Body of pancreas (tissue), 4 donors: ENCODE results near the gene NOM1. TPM values are rescaled to one million over a fixed set of nuclear protein-coding genes. Genes with fewer than 3 reads are reported as not detected.

Experiments used
- ATAC-seq: fragments of 150-250 bp; one replicate; pipeline ENCODE4 v1.9.1; 2016
- DNase-seq, 4 donors: peaks; one replicate each; pipeline ENCODE4 v3.0.0-alpha.2; 2019
- H3K27ac ChIP-seq, 4 donors: fragments of 200-600 bp; sonication (generic); 1 replicate in 3 of 4; 2 replicates in 1 of 4; pipeline versions ENCODE4 v1.5.1 to v1.6.1; 2016 to 2019; ENCODE audit warnings: mild to moderate bottlenecking in 1 of 4, mixed read lengths in 1 of 4, moderate library complexity in 1 of 4
- H3K27me3 ChIP-seq, 2 donors: fragments of 200-600 bp; sonication (generic); one replicate each; pipeline ENCODE4 v1.6.0; 2016; ENCODE audit warnings: mild to moderate bottlenecking in 1 of 2
- H3K36me3 ChIP-seq, 2 donors: fragments of 200-600 bp; sonication (generic); replicated peaks in 1 of 2; 2 replicates each; pipeline ENCODE4 v1.5.1; 2016; ENCODE audit warnings: low read depth in 2 of 2; ENCODE audit not compliant: insufficient read depth in 1 of 2
- H3K4me1 ChIP-seq: fragments of 200-600 bp; sonication (generic); one replicate; pipeline ENCODE4 v1.6.0; 2016
- H3K4me3 ChIP-seq, 2 donors: fragments of 200-600 bp; sonication (generic); 1 replicate in 1 of 2; 2 replicates in 1 of 2; pipeline ENCODE4 v1.5.1; 2016 to 2019
- H3K9me3 ChIP-seq, 3 donors: fragments of 200-600 bp; sonication (generic); 1 replicate in 2 of 3; 2 replicates in 1 of 3; pipeline ENCODE4 v1.5.1; 2016
- POLR2A ChIP-seq, 3 donors: fragments of 450-650 bp; IDR thresholded peaks; one replicate each; pipeline ENCODE4 v1.6.1; 2016; ENCODE audit warnings: antibody characterized with exemption in 3 of 3, mild to moderate bottlenecking in 2 of 3
- WGBS, 2 donors: methylation state at CpG; one replicate each; pipeline ENCODE4 v1.1.5; 2017; 5-methylcytosine and 5-hydroxymethylcytosine counted together
- intact Hi-C: fragments of 100-400 bp; cut with DNase I; formaldehyde crosslinking; loops from one replicate; pipeline ENCODE4 v1.15.1; 2023
- total RNA-seq, 2 donors: library from RNA; depleted of rRNA; stranded (reverse); fragments of >200 nt; gene quantifications; one replicate each; pipeline ENCODE4 v1.1.0, GENCODE V29; 2016
- TF ChIP-seq, protein P1 (sequence below), 7 experiments: fragments of 450-650 bp in 4 of 7; fragments of 200-600 bp in 3 of 7; sonication (generic) in 3 of 7; IDR thresholded peaks; one replicate each; pipeline ENCODE4 v1.5.1; 2016 to 2019; ENCODE audit warnings: antibody characterized with exemption in 7 of 7

The NOM1 gene
- total RNA-seq, 2 donors from 2014 or later: 23.1 to 28.0 TPM

DNA sequence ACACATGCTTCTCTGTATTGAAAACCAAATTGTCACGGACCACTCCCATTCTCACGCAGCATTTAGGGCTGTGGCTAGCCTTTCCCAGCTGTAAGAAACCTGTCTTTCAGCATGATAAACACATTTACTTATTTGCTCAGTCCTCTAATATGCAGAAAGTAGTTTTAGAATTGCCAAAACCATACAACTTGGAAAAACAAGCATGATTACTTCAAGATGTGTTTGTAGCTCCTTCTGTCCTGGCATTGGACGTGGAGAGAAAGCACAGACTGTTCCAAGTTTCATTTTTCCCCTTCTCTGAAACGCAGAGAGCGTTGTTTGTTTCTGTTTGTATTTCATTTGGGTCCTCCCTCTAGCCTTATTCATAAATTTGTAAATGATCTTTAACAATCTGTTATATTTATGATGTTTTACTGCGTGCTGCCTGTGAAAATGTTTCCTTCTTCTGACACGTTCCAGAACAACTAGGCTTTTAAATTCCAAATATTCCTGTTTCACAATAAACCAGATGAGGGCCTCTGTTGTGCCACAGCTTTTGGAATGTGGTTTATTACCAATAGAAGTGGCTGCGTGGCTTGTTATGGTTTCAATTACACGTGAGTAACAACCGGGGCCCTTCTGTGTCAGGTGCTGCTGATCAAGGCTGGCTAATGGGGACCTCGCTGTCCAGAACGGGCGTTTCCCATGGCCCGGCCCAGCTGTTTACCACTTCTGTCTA is 34.8 kb downstream of the NOM1 start:
- no peak for TF ChIP-seq POLR2A (IDR thresholded peaks at IDR 0.05)
- TF ChIP-seq, protein P1, sequence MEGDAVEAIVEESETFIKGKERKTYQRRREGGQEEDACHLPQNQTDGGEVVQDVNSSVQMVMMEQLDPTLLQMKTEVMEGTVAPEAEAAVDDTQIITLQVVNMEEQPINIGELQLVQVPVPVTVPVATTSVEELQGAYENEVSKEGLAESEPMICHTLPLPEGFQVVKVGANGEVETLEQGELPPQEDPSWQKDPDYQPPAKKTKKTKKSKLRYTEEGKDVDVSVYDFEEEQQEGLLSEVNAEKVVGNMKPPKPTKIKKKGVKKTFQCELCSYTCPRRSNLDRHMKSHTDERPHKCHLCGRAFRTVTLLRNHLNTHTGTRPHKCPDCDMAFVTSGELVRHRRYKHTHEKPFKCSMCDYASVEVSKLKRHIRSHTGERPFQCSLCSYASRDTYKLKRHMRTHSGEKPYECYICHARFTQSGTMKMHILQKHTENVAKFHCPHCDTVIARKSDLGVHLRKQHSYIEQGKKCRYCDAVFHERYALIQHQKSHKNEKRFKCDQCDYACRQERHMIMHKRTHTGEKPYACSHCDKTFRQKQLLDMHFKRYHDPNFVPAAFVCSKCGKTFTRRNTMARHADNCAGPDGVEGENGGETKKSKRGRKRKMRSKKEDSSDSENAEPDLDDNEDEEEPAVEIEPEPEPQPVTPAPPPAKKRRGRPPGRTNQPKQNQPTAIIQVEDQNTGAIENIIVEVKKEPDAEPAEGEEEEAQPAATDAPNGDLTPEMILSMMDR (IDR thresholded peaks at IDR 0.05): no peak
- Histone ChIP-seq H3K27me3 (no peaks in the 10 kb centered on the region), H3K27ac (peak overlapping the region in 3 of 4 donors; percentile 51 to 65 (median 54)), H3K36me3 (no peaks in the 10 kb centered on the region), H3K4me1 (peaks cover 21% of the 10 kb centered on the region), H3K9me3 (no peaks in the 10 kb centered on the region), H3K4me3 (no peak overlapping the region)
- DNase-seq (peak in 2 of 4 donors; percentile 37 to 56), ATAC-seq (peak; percentile 46)
- intact Hi-C loops: no loop called here
- 43 to 54% methylated on average over 14 of the region's 14 CpGs for WGBS, 2 donors

DNA sequence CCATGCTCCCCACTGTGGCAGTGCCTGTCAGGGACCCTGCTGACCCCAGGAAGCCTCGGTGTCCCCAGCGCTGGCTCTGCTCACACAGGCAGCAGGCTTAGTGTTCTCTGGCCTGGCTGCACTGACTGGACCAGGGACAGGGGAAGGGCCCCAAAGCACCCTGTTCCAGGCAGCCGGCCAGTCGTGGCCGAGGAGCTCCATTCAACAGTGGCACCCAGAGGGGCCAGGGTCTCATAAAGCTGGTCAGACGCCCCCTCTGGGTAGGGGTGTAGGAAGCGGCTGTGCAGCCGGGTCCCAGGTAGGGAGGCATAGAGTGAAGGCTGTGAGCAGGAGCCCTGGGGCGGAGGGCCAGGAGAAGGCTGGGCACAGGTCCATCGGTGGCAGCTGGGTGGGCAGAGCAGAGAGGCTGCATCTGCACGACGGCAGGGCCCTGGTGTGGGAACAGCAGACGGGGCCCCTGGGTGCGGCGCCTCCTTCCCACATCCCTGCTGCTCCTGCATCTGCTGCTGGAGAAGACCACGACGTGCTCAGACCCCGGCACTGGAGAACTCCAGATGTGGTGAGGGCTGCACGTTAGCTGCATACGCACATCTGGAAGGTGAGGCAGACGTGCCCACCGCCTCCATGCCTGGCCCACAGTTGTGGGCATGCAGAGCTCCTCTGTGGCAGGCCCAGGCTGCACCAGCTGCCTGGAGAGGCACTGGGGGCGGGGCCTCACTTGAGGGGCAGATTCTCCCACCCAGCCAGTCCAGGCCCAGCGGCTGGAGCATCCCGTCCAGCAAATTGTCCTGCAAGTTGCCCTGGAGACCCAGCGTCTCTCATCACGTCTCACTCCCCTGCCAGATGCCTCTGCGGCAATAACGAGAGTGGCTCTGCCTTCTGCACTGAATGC is 35.8 kb downstream of the NOM1 start:
- Histone ChIP-seq H3K9me3 (no peaks in the 10 kb centered on the region), H3K27ac (peak overlapping the region in 3 of 4 donors; percentile 51 to 65 (median 54)), H3K27me3 (no peaks in the 10 kb centered on the region), H3K4me1 (peaks cover 23% of the 10 kb centered on the region), H3K4me3 (no peak overlapping the region), H3K36me3 (no peaks in the 10 kb centered on the region)
- no peak for ATAC-seq
- TF ChIP-seq, protein P1 (IDR thresholded peaks at IDR 0.05): no peak
- TF ChIP-seq POLR2A (IDR thresholded peaks at IDR 0.05): no peak
- intact Hi-C loops: no loop called here
- no peak for DNase-seq
- WGBS, 2 donors: 85 to 90% methylated on average over 12 to 28 of the region's 29 CpGs

DNA sequence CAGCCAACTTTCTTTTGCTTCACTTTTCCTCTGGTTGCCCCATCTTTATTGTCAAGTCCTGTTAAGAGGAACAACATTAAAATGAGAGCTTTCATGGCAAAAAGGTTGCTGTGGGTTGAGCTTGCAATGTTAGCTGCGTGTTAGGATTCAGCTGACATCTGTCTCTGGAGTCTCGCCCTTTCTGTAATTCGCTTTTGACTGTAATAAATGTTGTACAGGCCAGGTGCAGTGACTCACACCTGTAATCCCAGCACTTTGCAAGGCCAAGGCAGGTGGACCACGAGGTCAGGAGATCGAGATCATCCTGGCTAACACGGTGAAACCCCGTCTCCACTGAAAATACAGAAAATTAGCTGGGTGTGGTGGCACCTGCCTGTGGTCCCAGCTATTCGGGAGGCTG is 36.9 kb downstream of the NOM1 start:
- ATAC-seq (no peak), DNase-seq (no peak)
- Histone ChIP-seq H3K27me3 (no peaks in the 10 kb centered on the region), H3K27ac (no peak overlapping the region), H3K36me3 (no peaks in the 10 kb centered on the region), H3K4me3 (no peak overlapping the region), H3K9me3 (no peaks in the 10 kb centered on the region), H3K4me1 (peaks cover 31% of the 10 kb centered on the region)
- intact Hi-C loops: no loop called here
- WGBS, 2 donors: 84 to 85% methylated on average over 8 of the region's 8 CpGs
- TF ChIP-seq, protein P1 (IDR thresholded peaks at IDR 0.05): no peak

DNA sequence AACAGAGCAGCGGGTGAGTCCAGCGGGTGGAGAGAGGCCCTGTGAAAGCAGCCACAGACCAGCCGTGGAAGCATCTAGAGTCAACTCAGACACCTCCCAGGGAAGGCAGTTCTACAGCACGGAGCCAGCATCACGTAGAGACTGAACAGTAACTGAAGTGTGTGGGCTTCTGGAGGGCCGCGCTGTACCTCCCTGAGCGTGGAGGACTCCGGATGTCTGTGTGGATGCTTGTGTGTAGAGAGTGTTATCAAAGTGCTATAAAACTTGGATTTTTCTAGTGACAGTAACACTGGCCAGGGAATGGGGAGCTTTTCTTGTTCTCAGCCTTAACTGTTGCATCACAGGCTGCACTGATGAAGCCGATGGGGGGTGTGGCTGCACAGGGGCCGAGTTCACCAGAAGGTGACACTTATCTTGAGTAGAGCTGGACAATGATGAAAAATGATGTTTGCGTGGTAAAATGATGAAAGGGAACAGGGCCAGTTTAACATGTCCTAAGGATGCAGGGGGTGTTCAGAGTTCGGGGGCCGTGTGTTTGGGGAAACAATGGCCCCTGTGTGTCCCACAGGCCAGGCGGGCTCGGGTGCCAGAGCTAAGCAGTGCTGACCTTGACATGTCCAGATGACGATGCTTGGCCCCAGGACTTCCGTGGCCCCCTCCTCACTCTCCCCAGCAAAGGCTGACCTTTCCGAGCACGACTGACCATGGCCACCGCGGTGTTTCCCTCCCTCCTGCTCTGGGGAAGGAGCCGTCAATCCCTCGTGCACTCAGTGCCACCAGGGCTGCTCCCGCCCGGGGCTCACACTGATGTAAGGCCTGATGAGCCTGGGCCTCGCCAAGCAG is 39.1 kb downstream of the NOM1 start:
- TF ChIP-seq, protein P1 (IDR thresholded peaks at IDR 0.05): no peak
- TF ChIP-seq POLR2A (IDR thresholded peaks at IDR 0.05): peak in 1 of 3 donors; percentile 9
- H3K27ac ChIP-seq: peak overlapping the region; percentile 28 to 78 (median 61)
- H3K9me3 ChIP-seq: no peaks in the 10 kb centered on the region
- WGBS, 2 donors: 56 to 62% methylated on average over 17 to 27 of the region's 27 CpGs
- no peaks in the 10 kb centered on the region for H3K36me3 ChIP-seq
- ATAC-seq (peak; percentile 61), DNase-seq (peak in 3 of 4 donors; percentile 44 to 68 (median 52))
- no peaks in the 10 kb centered on the region for H3K27me3 ChIP-seq
- H3K4me3 ChIP-seq: no peak overlapping the region
- peaks cover 46% of the 10 kb centered on the region for H3K4me1 ChIP-seq
- intact Hi-C loops: no loop called here
